Stimulated activated memory B cell treated with anti-CD40 and anti-IgM and Interleukin-4, amounts not matched to agents 10 μg/mL and 1 μg/mL and 100 μg/mL, for 72 hours (primary cell): ENCODE data around the gene WDR53.
"Not testable (repeated sequence)": the region's sequence is repeated elsewhere in the genome, so short reads cannot be mapped to it uniquely, and the experiment has no call there.

Experiments used
- ATAC-seq: fragments of 150-1000 bp; cut with Tn5 transposase; 2 replicates; pipeline ENCODE4 v1.10.0; 2021
- H3K27ac Mint-ChIP-seq: one replicate; pipeline ENCODE4 v1.8.0; 2022; ENCODE audit warnings: mild to moderate bottlenecking, mixed read lengths
- H3K27me3 Mint-ChIP-seq: one replicate; pipeline ENCODE4 v1.8.0; 2022; ENCODE audit warnings: mixed read lengths
- H3K36me3 Mint-ChIP-seq: one replicate; pipeline ENCODE4 v1.8.0; 2022; ENCODE audit warnings: mixed read lengths
- H3K4me1 Mint-ChIP-seq: one replicate; pipeline ENCODE4 v1.8.0; 2022; ENCODE audit warnings: mixed read lengths
- H3K4me3 Mint-ChIP-seq: one replicate; pipeline ENCODE4 v1.8.0; 2022; ENCODE audit warnings: mild to moderate bottlenecking, moderate library complexity, mixed read lengths
- H3K9me3 Mint-ChIP-seq: one replicate; pipeline ENCODE4 v1.8.0; 2022; ENCODE audit warnings: mixed read lengths

The WDR53 gene

DNA sequence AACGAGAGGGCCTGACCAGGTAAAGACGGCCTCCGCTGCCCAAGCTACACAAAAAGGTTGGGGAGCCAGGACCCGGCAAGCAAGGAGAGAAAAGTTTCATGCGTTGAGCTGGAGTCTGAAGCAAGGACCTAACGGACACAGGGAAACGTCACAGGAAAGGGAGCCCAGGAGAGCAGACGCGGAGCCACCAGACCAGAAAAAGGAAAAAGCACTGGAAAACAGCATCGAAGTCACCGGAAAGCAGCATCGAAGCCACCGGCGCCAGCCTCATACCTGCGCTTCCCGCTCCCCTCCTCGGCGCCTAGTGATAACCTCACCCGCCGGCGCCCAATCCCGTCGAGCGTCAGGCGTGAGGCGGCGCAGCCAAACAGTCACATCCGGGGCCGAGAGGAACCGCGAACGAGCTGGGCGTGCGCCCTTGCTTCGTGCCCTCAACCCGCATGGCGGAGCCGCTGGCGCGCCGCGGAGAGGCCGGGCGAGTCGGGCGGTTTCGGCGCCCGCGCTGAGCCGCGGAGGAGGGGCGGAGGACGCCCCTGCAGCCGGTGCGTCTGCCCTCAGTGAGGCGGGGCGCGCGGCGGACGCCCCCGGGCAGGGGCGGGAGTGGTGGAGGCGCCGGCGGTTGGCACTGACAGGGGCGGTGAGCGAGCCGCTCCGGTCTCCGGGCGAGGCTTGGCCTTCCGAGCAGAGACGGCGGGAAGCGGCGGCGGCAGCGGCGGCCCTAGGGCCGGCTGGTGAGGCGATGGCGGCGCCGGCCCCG, at the start of gene WDR53, which contains the start of gene FBXO45:
Gene WDR53, minus strand, starts transcription at position 309 of the 757 bp plus-strand sequence. CDS start 7,079 bp downstream, outside the sequence.
Gene FBXO45, plus strand, starts transcription at position 415 of the 757 bp plus-strand sequence. Its CDS starts 325 bp downstream, at position 740.
- Mint-ChIP-seq H3K4me3 (peak within 1 kb of the TSS; percentile 97), H3K27me3 (no peaks in the 10 kb centered on the region), H3K9me3 (no peaks in the 10 kb centered on the region), H3K36me3 (no peaks in the 10 kb centered on the region), H3K4me1 (peaks cover 22% of the 10 kb centered on the region), H3K27ac (peak within 1 kb of the TSS; percentile 87)
- peak; percentile 99 for ATAC-seq

DNA sequence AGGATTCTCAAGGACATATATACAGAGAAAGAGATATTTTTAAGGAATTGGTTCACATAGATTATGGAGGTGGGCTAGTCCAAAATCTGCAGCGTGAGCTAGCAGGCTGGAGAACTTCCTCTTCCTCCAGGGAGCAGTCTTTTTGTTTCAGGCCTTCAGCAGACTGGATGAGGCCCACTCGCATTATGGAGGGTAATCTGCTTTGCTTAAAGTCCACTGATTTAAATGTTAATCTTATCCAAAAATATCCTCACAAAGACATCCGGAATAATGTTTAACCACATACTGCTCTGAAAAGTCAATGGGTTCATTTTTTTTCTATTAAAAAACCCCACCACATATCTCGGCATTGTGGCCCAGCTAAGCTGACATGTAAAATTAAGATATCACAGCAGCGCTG, 48.9 kb upstream of the WDR53 start:
- H3K27me3 Mint-ChIP-seq, result no peaks in the 10 kb centered on the region
- no peaks in the 10 kb centered on the region for H3K9me3 Mint-ChIP-seq
- no peaks in the 10 kb centered on the region for H3K36me3 Mint-ChIP-seq
- peaks cover 14% of the 10 kb centered on the region for H3K4me1 Mint-ChIP-seq
- no peak for ATAC-seq
- H3K27ac Mint-ChIP-seq, result no peak overlapping the region
- H3K4me3 Mint-ChIP-seq, result no peak overlapping the region

DNA sequence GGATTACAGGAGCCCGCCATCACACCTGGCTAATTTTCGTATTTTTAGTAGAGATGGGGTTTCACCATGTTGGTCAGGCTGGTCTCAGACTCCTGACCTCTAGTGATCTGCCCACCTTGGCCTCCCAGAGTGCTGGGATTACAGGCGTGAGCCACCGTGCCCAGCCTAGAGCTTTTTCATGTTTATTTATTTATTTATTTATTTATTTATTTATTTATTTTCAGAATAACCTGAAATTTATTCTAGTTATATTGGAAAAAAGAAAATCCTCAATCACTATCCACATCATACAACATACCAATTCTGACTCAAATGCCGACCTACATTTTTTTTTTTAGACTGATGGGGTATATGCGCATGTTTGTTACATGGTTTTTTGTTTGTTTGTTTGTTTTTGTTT, 46.9 kb upstream of the WDR53 start:
- H3K36me3 Mint-ChIP-seq, H3K27ac Mint-ChIP-seq, ATAC-seq, H3K4me1 Mint-ChIP-seq, H3K9me3 Mint-ChIP-seq, H3K27me3 Mint-ChIP-seq, H3K4me3 Mint-ChIP-seq: not testable (repeated sequence)

DNA sequence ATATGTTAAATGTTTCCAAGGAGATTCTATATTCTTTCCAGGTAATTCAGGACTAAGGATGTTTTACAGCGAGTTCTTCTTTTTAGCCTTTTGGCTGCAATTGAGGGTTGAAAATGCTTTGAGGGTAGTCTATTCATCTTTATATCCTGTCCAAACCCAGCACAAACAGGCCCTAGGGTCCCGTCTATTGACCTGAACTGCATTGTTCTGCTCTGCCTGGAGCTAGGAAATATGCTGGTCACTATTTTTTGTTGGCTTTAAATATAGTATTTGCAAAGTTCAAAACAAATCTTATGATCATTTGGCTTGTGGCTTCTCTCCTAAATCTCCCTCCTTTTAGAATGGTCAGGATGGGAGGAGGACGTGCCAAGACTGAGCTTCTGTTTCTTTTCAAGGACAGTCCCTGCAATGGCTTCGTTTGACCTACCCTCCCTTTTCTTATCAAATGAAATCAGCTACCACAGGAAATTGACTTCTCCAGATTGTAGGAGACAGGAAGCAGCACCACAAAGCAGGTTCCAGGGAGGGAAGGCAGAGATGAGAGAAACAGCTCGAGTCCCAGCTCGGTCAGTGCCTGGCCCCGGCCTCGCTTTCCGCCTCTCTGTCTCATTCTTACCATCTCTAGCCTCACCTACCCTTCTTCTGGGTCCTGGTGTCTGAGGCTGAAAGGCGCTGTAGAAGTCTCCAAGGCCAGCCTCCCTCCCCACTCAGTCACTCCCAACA, 43.6 kb upstream of the WDR53 start:
- Mint-ChIP-seq H3K9me3 (peaks cover 3% of the 10 kb centered on the region), H3K27ac (no peak overlapping the region), H3K4me3 (no peak overlapping the region), H3K27me3 (no peaks in the 10 kb centered on the region), H3K36me3 (no peaks in the 10 kb centered on the region), H3K4me1 (peaks cover 13% of the 10 kb centered on the region)
- ATAC-seq, result no peak

DNA sequence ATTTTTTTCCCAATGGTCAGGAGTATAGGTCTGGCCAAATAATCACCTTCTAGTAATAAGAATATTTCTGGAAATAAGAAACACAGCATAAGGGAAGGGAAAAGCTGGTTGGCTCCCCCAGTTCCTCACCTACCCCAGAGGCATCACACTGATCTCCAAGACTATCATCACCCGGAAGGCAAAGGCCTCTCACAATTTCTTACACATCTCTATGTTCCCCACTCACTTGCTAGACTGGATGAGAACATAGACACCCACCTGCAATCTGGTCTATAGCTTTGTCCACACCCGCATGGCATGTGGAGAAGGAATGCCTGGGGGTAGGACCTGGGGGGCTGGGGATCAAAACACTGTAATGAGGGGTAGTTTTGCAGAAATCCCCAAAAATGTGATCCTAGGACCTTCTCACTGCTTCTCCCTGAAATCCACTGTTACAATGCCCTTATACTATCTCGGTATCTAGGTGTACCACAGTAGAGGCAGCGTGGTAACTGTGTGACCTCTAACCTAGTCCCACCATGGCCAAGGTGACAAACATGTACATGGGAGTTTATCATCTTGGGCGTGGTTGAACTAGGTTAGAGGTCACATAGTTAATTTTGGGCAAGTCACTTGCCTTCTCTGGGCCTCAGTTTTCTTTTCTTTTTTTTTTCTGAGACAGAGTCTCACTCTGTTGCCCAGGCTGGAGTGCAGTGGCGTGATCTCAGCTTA, 41.6 kb upstream of the WDR53 start:
- peak overlapping the region; percentile 63 for H3K27ac Mint-ChIP-seq
- no peak for ATAC-seq

DNA sequence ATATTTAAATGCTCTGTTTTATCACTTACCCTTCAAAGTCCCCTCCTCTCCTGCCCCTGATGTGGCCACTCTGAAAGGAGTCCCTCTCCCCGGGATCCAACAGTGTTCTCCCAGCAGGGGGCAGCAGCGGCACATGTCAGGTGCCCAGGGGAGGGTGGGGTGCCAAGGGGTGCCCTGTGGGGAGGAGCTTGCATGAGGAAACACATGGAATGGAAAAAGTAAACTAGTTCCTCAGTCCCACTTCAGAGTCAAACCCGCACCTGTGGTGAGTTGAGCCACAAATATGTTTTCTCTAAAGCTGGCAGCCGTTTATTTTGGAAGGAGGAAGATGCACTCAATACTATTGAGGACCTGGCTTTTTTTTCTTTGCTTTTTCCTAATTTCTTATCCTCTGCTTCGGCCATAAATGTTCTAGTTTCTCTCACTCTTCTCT, 41.0 kb upstream of the WDR53 start:
- peak overlapping the region; percentile 24 for H3K4me3 Mint-ChIP-seq
- peak overlapping the region; percentile 63 for H3K27ac Mint-ChIP-seq
- H3K9me3 Mint-ChIP-seq, result peaks cover 3% of the 10 kb centered on the region
- H3K36me3 Mint-ChIP-seq, result no peaks in the 10 kb centered on the region
- H3K27me3 Mint-ChIP-seq, result no peaks in the 10 kb centered on the region
- ATAC-seq, result peak; percentile 95
- peaks cover 17% of the 10 kb centered on the region for H3K4me1 Mint-ChIP-seq

More for the DNA sequence above, 41.6 kb upstream of the WDR53 start:
- Mint-ChIP-seq H3K36me3 (no peaks in the 10 kb centered on the region), H3K27me3 (no peaks in the 10 kb centered on the region), H3K4me1 (peaks cover 13% of the 10 kb centered on the region), H3K9me3 (peaks cover 3% of the 10 kb centered on the region), H3K4me3 (peak overlapping the region; percentile 20)

DNA sequence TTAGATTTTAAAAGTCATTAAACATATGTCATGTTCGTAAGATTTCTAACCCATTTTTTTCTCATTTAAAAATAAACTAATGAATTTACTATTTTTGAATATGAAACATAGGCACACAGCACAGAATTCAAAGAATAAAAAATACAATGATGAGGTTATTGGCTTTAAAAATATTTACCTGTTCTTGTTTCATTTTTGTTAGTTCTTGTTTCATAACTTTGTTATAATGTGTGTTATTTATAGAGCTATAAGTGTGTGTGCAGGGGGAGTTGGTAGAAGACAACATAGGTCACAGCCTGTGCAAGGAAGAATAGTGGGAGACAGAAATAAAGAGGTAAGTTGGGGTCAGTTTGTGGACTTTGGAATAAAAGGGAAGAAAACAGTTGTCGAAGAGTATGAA, 40.3 kb upstream of the WDR53 start:
- no peaks in the 10 kb centered on the region for H3K27me3 Mint-ChIP-seq
- no peak overlapping the region for H3K27ac Mint-ChIP-seq
- H3K9me3 Mint-ChIP-seq, result peaks cover 3% of the 10 kb centered on the region
- no peak for ATAC-seq
- H3K4me1 Mint-ChIP-seq, result peaks cover 18% of the 10 kb centered on the region
- no peaks in the 10 kb centered on the region for H3K36me3 Mint-ChIP-seq
- no peak overlapping the region for H3K4me3 Mint-ChIP-seq

DNA sequence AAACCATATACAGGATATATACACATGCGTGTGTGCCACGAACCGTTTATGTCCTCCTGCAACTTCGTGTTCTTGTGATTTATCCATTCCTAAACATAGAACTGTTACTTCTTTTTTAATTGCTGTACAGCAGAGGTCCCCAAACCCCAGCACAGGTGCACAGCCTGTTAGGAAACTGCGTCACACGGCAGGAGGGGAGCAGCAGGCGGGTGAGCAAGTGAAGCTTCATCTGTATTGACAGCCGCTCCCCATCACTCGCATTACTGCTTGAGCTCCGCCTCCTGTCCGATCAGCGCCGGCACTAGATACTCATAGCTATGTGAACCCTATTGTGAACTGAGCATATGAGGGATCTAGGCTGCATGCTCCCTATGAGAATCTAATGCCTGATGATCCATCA, 36.2 kb upstream of the WDR53 start:
- H3K4me1 Mint-ChIP-seq, result peaks cover 12% of the 10 kb centered on the region
- no peaks in the 10 kb centered on the region for H3K36me3 Mint-ChIP-seq
- H3K4me3 Mint-ChIP-seq, result no peak overlapping the region
- no peaks in the 10 kb centered on the region for H3K27me3 Mint-ChIP-seq
- no peak overlapping the region for H3K27ac Mint-ChIP-seq
- ATAC-seq, result peak; percentile 65
- H3K9me3 Mint-ChIP-seq, result peaks cover 3% of the 10 kb centered on the region

DNA sequence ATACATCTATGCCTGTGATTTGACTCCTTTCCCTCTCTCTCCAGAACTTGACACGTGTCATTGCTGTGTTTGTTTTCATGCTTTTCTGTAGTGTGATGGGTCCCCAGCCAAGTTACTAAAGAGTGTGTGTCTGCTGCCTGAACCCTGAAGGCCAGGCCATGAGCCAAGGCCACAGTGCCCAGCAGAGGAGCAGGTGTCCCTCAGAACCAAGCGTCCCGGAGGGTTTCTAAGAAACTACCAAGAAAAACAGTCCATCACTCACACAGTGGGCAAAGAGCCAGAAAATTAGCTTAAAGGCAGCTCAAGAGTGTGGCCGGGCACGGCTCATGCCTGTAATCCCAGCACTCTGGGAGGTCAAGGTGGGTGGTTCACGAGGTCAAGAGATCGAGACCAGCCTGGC, 35.3 kb upstream of the WDR53 start:
- H3K36me3 Mint-ChIP-seq, result no peaks in the 10 kb centered on the region
- H3K9me3 Mint-ChIP-seq, result peaks cover under 1% of the 10 kb centered on the region
- no peak overlapping the region for H3K27ac Mint-ChIP-seq
- ATAC-seq, result no peak
- H3K4me3 Mint-ChIP-seq, result no peak overlapping the region
- no peaks in the 10 kb centered on the region for H3K27me3 Mint-ChIP-seq
- peaks cover 5% of the 10 kb centered on the region for H3K4me1 Mint-ChIP-seq

DNA sequence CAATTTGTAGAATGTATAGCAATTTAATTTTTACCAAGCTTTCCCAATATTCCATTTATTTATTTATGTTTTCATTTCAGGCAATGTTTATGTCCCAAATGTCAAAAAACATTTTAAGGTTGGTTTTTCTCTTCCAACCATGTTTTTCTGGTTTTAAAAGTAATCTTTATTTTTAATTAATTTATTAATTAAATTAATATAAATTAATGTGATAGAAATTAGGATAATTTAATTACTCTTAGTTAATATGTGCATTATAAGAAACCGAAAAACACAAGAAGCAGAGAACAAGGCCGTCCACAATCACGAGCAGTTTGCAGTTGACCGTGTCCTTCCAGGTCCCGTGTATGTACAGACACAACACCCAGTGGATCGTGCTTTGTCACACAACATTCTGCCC, 34.3 kb upstream of the WDR53 start:
- no peaks in the 10 kb centered on the region for H3K36me3 Mint-ChIP-seq
- H3K4me1 Mint-ChIP-seq, result peaks cover 12% of the 10 kb centered on the region
- H3K27ac Mint-ChIP-seq, result no peak overlapping the region
- H3K4me3 Mint-ChIP-seq, result no peak overlapping the region
- H3K27me3 Mint-ChIP-seq, result peaks cover 8% of the 10 kb centered on the region
- no peak for ATAC-seq
- H3K9me3 Mint-ChIP-seq, result no peaks in the 10 kb centered on the region

DNA sequence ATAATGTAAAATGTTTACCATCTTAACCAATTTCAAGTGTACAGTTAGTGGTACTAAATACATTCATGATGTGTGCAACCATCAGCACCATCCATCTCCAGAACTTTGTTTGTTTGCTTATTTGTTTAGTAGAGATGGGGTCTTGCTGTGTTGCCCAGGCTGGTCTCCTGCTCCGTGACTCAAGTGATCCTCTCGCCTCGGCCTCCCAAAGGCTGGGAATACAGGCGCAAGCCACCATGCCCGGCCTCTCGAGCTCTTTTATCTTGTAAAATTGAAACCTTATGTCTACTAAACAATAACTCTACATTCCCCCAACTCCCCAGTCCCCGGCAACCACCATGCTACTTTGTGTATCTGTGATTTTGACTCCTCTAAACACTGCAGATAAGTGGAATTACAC, 32.0 kb upstream of the WDR53 start:
- peaks cover 12% of the 10 kb centered on the region for H3K4me1 Mint-ChIP-seq
- no peak for ATAC-seq
- H3K36me3 Mint-ChIP-seq, result no peaks in the 10 kb centered on the region
- H3K27ac Mint-ChIP-seq, result no peak overlapping the region
- no peak overlapping the region for H3K4me3 Mint-ChIP-seq
- no peaks in the 10 kb centered on the region for H3K9me3 Mint-ChIP-seq
- peaks cover 8% of the 10 kb centered on the region for H3K27me3 Mint-ChIP-seq

DNA sequence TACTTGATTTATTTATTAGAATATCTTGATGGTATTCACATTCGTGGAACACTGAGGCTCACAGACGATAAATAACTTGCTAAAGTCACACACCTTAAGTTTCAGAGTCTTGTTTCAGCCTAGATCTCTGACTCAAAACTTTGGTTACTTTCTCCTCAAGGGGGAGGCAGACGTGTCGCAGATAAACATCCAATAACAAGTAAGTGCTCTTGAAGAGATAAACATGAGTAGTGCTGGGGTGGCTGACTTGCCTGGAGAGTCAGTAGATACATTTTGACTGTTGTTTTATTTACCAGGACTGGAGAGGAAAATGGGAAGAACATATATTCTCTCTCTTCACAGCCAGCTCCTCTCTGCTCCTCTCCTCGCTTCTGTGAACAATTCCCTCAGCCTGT, 31.4 kb upstream of the WDR53 start:
- Mint-ChIP-seq H3K4me3 (no peak overlapping the region), H3K27me3 (peaks cover 8% of the 10 kb centered on the region), H3K9me3 (no peaks in the 10 kb centered on the region)

DNA sequence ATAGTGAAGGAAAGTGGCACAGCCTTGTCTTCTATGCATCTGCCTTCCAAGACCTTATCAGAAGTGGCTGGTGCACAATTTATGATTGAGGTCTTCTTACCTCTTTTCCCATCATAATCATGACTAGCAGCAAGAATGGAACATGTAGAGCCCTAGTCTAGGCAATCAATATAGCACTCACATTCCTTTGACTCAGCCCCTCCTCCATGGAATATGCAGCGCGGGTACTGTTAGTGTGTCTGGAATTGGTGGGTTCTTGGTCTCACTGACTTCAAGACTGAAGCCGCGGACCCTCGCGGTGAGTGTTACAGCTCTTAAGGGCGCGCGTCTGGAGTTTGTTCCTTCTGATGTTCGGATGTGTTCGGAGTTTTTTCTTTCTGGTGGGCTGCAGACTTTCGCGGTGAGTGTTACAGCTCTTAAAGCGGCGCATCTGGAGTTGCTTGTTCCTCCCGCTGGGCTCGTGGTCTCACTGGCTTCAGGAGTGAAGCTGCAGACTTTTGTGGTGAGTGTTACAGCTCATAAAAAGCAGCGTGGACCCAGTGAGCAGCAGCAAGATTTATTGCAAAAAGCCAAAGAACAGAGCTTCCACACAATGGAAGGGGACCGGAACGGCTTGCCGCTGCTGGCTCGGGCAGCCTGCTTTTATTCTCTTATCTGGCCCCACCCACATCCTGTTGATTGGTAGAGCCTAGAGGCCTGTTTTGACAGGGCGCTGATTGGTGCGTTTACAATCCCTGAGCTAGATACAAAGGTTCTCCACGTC, 29.8 kb upstream of the WDR53 start:
- H3K27ac Mint-ChIP-seq, H3K4me1 Mint-ChIP-seq, H3K36me3 Mint-ChIP-seq, ATAC-seq, H3K9me3 Mint-ChIP-seq: not testable (repeated sequence)
- Mint-ChIP-seq H3K27me3 (peaks cover 16% of the 10 kb centered on the region), H3K4me3 (peak overlapping the region; percentile 49)

More for the DNA sequence above, 31.4 kb upstream of the WDR53 start:
- Mint-ChIP-seq H3K36me3 (no peaks in the 10 kb centered on the region), H3K4me1 (peaks cover 12% of the 10 kb centered on the region), H3K27ac (no peak overlapping the region)
- no peak for ATAC-seq

DNA sequence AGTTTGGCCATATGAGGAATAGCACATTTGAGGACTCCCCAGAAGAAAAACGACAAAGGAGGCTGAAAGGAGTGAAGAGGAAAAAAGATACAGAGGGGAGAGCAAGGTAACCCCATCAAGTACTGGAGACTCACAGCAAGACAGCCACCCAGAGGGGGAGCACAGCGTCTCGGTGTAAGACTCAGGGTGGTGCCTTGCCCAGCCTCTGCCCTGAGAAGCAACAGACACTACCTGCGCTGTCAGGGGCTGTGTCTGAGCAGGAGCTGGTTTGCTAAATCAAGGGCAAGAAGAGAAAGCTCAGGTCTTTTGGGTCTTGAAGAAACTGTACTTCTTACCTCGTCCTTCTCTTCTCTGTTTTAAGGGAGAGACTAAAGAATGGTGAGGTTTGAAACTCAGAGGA, 28.0 kb upstream of the WDR53 start:
- H3K27ac Mint-ChIP-seq, result no peak overlapping the region
- no peak overlapping the region for H3K4me3 Mint-ChIP-seq
- no peaks in the 10 kb centered on the region for H3K36me3 Mint-ChIP-seq
- H3K9me3 Mint-ChIP-seq, result no peaks in the 10 kb centered on the region
- peaks cover 7% of the 10 kb centered on the region for H3K4me1 Mint-ChIP-seq
- ATAC-seq, result no peak
- peaks cover 16% of the 10 kb centered on the region for H3K27me3 Mint-ChIP-seq

DNA sequence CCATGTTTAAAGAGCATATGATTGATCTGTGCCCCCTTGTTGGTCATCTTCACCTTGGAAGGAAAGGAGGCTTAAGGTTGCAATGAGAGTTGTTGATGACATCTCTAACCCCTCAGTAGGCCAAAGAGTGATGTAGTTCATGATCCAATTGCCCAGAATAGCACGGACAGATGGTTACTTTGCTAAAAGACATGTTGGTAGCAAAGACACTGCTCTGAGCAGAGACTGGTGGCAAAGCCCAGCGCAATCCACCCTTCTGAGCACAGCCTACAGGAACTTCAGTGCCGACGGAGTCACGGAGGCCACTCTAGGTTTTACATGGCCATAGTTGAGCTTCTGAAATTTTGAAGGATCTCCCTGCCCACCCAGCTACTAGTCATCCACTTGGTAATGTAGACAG, 21.9 kb upstream of the WDR53 start:
- H3K4me3 Mint-ChIP-seq, result no peak overlapping the region
- peaks cover 8% of the 10 kb centered on the region for H3K27me3 Mint-ChIP-seq
- no peaks in the 10 kb centered on the region for H3K9me3 Mint-ChIP-seq
- H3K4me1 Mint-ChIP-seq, result no peaks in the 10 kb centered on the region
- peaks cover 13% of the 10 kb centered on the region for H3K36me3 Mint-ChIP-seq
- no peak overlapping the region for H3K27ac Mint-ChIP-seq
- no peak for ATAC-seq
